ENCODE results near the gene MPZL1.

The MPZL1 gene

GRCh38 chr1:167695756-167696561 is 25.8 kb upstream of the MPZL1 start:
- no peak for DNase-seq

- no peak for DNase-seq
Observed at GRCh38 chr1:167697667-167698141, 24.1 kb upstream of the MPZL1 start.

- no peak for DNase-seq
Observed at GRCh38 chr1:167698313-167698712, 23.5 kb upstream of the MPZL1 start.

GRCh38 chr1:167701510-167701909 is 20.3 kb upstream of the MPZL1 start:
- no peak for DNase-seq

- DNase-seq: no peak
Observed at GRCh38 chr1:167703557-167703956, 18.2 kb upstream of the MPZL1 start.

GRCh38 chr1:167704715-167705114 is 17.1 kb upstream of the MPZL1 start:
- no peak for DNase-seq

- no peak for DNase-seq
Observed at GRCh38 chr1:167705250-167705649, 16.5 kb upstream of the MPZL1 start.

- DNase-seq: no peak
Observed at GRCh38 chr1:167706363-167706762, 15.4 kb upstream of the MPZL1 start.

- no peak for DNase-seq
Observed at GRCh38 chr1:167706931-167707877, 14.6 kb upstream of the MPZL1 start.

- DNase-seq: no peak
Observed at GRCh38 chr1:167707942-167708341, 13.8 kb upstream of the MPZL1 start.

GRCh38 chr1:167708940-167709389 is 12.8 kb upstream of the MPZL1 start:
- no peak for DNase-seq

- DNase-seq: no peak
Observed at GRCh38 chr1:167710836-167711235, 10.9 kb upstream of the MPZL1 start.

- DNase-seq: no peak
Observed at GRCh38 chr1:167711797-167712196, 10.0 kb upstream of the MPZL1 start.

- peak; percentile 71 for DNase-seq
Observed at GRCh38 chr1:167713330-167714081, 8.3 kb upstream of the MPZL1 start.

GRCh38 chr1:167714098-167714438 is 7.7 kb upstream of the MPZL1 start:
- DNase-seq: no peak

- DNase-seq: peak; percentile 100
Observed at GRCh38 chr1:167714439-167715156, 7.2 kb upstream of the MPZL1 start.

- DNase-seq: peak; percentile 97
Observed at GRCh38 chr1:167715157-167715999, 6.4 kb upstream of the MPZL1 start.

GRCh38 chr1:167716000-167716271 is 5.8 kb upstream of the MPZL1 start:
- DNase-seq: no peak

GRCh38 chr1:167717351-167717750 is 4.4 kb upstream of the MPZL1 start:
- no peak for DNase-seq

- no peak for DNase-seq
Observed at GRCh38 chr1:167718914-167719691, 2.7 kb upstream of the MPZL1 start.
